NCI-H128 (cell line): ENCODE results near the gene SLC25A21.

Experiments
- DNase-seq: peaks from one replicate; lab custom pipeline; 2025; ENCODE audit not compliant: unreplicated experiment; lab: John Stamatoyannopoulos, UW

The SLC25A21 gene

GRCh38 chr14:37048666-37049071 lies 123.7 kb downstream of the SLC25A21 start:
- no peak for DNase-seq

GRCh38 chr14:37047996-37048395 lies 124.4 kb downstream of the SLC25A21 start:
- no peak for DNase-seq

GRCh38 chr14:37047226-37047625 lies 125.2 kb downstream of the SLC25A21 start:
- no peak for DNase-seq

GRCh38 chr14:37046815-37047214 lies 125.6 kb downstream of the SLC25A21 start:
- DNase-seq: no peak

GRCh38 chr14:37045340-37046061 lies 126.9 kb downstream of the SLC25A21 start:
- no peak for DNase-seq

- no peak for DNase-seq
Measured at GRCh38 chr14:37037636-37038387, 134.6 kb downstream of the SLC25A21 start.

- DNase-seq: no peak
Measured at GRCh38 chr14:37036669-37037341, 135.6 kb downstream of the SLC25A21 start.

- no peak for DNase-seq
Measured at GRCh38 chr14:37035401-37035800, 137.0 kb downstream of the SLC25A21 start.

GRCh38 chr14:37034410-37035285 lies 137.8 kb downstream of the SLC25A21 start:
- DNase-seq: no peak

GRCh38 chr14:37032863-37033262 lies 139.5 kb downstream of the SLC25A21 start:
- no peak for DNase-seq

GRCh38 chr14:37027188-37027824 lies 145.1 kb downstream of the SLC25A21 start:
- DNase-seq: no peak

- DNase-seq: no peak
Measured at GRCh38 chr14:37023875-37024565, 148.4 kb downstream of the SLC25A21 start.

- no peak for DNase-seq
Measured at GRCh38 chr14:37021390-37021789, 151.0 kb downstream of the SLC25A21 start.

GRCh38 chr14:37019488-37019887 lies 152.9 kb downstream of the SLC25A21 start:
- DNase-seq: no peak

GRCh38 chr14:37018571-37019240 lies 153.7 kb downstream of the SLC25A21 start:
- no peak for DNase-seq

- DNase-seq: no peak
Measured at GRCh38 chr14:37013078-37013477, 159.3 kb downstream of the SLC25A21 start.

- no peak for DNase-seq
Measured at GRCh38 chr14:36998686-36999085, 173.7 kb downstream of the SLC25A21 start.

GRCh38 chr14:36997843-36998242 lies 174.6 kb downstream of the SLC25A21 start:
- no peak for DNase-seq

- no peak for DNase-seq
Measured at GRCh38 chr14:36996857-36997590, 175.4 kb downstream of the SLC25A21 start.
